ENCODE results near the gene SWI5.

DNA sequence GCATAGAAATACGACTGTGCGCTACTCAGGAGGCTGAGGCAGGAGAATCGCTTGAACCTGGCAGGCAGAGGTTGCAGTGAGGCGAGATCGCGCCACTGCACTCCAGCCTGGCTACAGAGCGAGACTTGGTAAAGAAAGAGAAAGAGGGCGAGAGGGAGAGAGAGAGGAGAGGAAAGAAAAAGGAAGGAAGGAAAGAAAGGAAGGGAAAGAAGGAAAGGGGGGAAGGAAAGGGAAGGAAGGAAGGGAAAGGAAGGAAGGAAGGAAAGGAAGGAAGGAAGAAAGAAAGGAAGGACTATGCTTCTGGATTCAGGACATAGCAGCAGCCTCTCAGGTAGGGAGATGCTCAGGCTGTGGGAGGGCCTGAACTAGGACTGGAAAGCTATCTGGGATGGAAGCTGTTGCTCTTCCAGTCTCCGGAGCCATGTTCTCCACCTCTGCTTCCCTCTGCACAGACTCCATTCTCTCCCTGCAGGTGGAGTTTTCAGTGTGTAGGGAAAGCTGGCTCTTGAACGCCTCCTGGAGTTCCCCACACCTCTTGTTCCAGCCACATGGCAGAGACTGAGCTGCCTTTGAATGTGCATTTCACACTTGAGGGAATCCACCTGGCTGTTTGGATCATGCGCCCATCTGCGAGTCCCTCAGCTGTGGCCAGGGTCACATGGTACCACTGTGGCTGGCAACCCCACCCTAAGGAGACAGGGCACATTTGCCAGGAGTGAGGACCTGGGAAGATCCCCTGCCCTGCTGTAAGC, 9.1 kb downstream of the SWI5 start:
- TF ChIP-seq, protein P1, sequence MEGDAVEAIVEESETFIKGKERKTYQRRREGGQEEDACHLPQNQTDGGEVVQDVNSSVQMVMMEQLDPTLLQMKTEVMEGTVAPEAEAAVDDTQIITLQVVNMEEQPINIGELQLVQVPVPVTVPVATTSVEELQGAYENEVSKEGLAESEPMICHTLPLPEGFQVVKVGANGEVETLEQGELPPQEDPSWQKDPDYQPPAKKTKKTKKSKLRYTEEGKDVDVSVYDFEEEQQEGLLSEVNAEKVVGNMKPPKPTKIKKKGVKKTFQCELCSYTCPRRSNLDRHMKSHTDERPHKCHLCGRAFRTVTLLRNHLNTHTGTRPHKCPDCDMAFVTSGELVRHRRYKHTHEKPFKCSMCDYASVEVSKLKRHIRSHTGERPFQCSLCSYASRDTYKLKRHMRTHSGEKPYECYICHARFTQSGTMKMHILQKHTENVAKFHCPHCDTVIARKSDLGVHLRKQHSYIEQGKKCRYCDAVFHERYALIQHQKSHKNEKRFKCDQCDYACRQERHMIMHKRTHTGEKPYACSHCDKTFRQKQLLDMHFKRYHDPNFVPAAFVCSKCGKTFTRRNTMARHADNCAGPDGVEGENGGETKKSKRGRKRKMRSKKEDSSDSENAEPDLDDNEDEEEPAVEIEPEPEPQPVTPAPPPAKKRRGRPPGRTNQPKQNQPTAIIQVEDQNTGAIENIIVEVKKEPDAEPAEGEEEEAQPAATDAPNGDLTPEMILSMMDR (conservative IDR thresholded peaks at IDR 0.05; ENCODE audit: low read depth in 2 of 2), result peak in 1 of 2 experiments; percentile 19; a peak in 1 of 4 replicates
- no peak for TF ChIP-seq EZH2 (IDR thresholded peaks at IDR 0.05; ENCODE audit: low read depth, unreplicated experiment)
- TF ChIP-seq, protein P2, sequence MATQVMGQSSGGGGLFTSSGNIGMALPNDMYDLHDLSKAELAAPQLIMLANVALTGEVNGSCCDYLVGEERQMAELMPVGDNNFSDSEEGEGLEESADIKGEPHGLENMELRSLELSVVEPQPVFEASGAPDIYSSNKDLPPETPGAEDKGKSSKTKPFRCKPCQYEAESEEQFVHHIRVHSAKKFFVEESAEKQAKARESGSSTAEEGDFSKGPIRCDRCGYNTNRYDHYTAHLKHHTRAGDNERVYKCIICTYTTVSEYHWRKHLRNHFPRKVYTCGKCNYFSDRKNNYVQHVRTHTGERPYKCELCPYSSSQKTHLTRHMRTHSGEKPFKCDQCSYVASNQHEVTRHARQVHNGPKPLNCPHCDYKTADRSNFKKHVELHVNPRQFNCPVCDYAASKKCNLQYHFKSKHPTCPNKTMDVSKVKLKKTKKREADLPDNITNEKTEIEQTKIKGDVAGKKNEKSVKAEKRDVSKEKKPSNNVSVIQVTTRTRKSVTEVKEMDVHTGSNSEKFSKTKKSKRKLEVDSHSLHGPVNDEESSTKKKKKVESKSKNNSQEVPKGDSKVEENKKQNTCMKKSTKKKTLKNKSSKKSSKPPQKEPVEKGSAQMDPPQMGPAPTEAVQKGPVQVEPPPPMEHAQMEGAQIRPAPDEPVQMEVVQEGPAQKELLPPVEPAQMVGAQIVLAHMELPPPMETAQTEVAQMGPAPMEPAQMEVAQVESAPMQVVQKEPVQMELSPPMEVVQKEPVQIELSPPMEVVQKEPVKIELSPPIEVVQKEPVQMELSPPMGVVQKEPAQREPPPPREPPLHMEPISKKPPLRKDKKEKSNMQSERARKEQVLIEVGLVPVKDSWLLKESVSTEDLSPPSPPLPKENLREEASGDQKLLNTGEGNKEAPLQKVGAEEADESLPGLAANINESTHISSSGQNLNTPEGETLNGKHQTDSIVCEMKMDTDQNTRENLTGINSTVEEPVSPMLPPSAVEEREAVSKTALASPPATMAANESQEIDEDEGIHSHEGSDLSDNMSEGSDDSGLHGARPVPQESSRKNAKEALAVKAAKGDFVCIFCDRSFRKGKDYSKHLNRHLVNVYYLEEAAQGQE (IDR thresholded peaks at IDR 0.05; ENCODE audit: unreplicated experiment), result no peak
- no peak for TF ChIP-seq CREB1 (CRISPR knock-in tag; IDR thresholded peaks at IDR 0.05; ENCODE audit: low read depth)
- no peak for TF ChIP-seq EZH2phosphoT487 (IDR thresholded peaks at IDR 0.05; ENCODE audit: unreplicated experiment)
- no peak for TF ChIP-seq POLR2AphosphoS5 (IDR thresholded peaks at IDR 0.05; ENCODE audit: low read depth)
- no peak for TF ChIP-seq JUNB (IDR thresholded peaks at IDR 0.05; ENCODE audit: unreplicated experiment)
- TF ChIP-seq ZNF331 (CRISPR knock-in tag; IDR thresholded peaks at IDR 0.05; ENCODE audit: low read depth), result no peak
- TF ChIP-seq, protein P3, sequence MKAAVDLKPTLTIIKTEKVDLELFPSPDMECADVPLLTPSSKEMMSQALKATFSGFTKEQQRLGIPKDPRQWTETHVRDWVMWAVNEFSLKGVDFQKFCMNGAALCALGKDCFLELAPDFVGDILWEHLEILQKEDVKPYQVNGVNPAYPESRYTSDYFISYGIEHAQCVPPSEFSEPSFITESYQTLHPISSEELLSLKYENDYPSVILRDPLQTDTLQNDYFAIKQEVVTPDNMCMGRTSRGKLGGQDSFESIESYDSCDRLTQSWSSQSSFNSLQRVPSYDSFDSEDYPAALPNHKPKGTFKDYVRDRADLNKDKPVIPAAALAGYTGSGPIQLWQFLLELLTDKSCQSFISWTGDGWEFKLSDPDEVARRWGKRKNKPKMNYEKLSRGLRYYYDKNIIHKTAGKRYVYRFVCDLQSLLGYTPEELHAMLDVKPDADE (IDR thresholded peaks at IDR 0.05), result no peak
- no peak for TF ChIP-seq STAT1 (IDR thresholded peaks at IDR 0.05; ENCODE audit: unreplicated experiment)
- TF ChIP-seq ZNF114 (CRISPR knock-in tag; IDR thresholded peaks at IDR 0.05), result no peak
- no peak for TF ChIP-seq NANOG (IDR thresholded peaks at IDR 0.05; ENCODE audit: borderline replicate concordance)
- TF ChIP-seq, protein P4, sequence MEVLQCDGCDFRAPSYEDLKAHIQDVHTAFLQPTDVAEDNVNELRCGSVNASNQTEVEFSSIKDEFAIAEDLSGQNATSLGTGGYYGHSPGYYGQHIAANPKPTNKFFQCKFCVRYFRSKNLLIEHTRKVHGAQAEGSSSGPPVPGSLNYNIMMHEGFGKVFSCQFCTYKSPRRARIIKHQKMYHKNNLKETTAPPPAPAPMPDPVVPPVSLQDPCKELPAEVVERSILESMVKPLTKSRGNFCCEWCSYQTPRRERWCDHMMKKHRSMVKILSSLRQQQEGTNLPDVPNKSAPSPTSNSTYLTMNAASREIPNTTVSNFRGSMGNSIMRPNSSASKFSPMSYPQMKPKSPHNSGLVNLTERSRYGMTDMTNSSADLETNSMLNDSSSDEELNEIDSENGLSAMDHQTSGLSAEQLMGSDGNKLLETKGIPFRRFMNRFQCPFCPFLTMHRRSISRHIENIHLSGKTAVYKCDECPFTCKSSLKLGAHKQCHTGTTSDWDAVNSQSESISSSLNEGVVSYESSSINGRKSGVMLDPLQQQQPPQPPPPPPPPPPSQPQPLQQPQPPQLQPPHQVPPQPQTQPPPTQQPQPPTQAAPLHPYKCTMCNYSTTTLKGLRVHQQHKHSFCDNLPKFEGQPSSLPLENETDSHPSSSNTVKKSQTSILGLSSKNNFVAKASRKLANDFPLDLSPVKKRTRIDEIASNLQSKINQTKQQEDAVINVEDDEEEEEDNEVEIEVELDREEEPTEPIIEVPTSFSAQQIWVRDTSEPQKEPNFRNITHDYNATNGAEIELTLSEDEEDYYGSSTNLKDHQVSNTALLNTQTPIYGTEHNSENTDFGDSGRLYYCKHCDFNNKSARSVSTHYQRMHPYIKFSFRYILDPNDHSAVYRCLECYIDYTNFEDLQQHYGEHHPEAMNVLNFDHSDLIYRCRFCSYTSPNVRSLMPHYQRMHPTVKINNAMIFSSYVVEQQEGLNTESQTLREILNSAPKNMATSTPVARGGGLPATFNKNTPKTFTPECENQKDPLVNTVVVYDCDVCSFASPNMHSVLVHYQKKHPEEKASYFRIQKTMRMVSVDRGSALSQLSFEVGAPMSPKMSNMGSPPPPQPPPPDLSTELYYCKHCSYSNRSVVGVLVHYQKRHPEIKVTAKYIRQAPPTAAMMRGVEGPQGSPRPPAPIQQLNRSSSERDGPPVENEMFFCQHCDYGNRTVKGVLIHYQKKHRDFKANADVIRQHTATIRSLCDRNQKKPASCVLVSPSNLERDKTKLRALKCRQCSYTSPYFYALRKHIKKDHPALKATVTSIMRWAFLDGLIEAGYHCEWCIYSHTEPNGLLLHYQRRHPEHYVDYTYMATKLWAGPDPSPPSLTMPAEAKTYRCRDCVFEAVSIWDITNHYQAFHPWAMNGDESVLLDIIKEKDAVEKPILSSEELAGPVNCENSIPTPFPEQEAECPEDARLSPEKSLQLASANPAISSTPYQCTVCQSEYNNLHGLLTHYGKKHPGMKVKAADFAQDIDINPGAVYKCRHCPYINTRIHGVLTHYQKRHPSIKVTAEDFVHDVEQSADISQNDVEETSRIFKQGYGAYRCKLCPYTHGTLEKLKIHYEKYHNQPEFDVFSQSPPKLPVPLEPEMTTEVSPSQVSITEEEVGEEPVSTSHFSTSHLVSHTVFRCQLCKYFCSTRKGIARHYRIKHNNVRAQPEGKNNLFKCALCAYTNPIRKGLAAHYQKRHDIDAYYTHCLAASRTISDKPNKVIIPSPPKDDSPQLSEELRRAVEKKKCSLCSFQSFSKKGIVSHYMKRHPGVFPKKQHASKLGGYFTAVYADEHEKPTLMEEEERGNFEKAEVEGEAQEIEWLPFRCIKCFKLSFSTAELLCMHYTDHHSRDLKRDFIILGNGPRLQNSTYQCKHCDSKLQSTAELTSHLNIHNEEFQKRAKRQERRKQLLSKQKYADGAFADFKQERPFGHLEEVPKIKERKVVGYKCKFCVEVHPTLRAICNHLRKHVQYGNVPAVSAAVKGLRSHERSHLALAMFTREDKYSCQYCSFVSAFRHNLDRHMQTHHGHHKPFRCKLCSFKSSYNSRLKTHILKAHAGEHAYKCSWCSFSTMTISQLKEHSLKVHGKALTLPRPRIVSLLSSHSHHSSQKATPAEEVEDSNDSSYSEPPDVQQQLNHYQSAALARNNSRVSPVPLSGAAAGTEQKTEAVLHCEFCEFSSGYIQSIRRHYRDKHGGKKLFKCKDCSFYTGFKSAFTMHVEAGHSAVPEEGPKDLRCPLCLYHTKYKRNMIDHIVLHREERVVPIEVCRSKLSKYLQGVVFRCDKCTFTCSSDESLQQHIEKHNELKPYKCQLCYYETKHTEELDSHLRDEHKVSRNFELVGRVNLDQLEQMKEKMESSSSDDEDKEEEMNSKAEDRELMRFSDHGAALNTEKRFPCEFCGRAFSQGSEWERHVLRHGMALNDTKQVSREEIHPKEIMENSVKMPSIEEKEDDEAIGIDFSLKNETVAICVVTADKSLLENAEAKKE (CRISPR knock-in tag; IDR thresholded peaks at IDR 0.05), result no peak
